ENCODE data around the gene CYP1B1. TPM values are rescaled to one million over a fixed set of nuclear protein-coding genes. Genes with fewer than 3 reads are reported as not detected.
"Not testable (repeated sequence)": the region's sequence is repeated elsewhere in the genome, so short reads cannot be mapped to it uniquely, and the experiment has no call there.

CYP1B1 gene
- total and polyA plus RNA-seq, 7 donors, result 1.4 to 24.6 (median 12.2) TPM

DNA sequence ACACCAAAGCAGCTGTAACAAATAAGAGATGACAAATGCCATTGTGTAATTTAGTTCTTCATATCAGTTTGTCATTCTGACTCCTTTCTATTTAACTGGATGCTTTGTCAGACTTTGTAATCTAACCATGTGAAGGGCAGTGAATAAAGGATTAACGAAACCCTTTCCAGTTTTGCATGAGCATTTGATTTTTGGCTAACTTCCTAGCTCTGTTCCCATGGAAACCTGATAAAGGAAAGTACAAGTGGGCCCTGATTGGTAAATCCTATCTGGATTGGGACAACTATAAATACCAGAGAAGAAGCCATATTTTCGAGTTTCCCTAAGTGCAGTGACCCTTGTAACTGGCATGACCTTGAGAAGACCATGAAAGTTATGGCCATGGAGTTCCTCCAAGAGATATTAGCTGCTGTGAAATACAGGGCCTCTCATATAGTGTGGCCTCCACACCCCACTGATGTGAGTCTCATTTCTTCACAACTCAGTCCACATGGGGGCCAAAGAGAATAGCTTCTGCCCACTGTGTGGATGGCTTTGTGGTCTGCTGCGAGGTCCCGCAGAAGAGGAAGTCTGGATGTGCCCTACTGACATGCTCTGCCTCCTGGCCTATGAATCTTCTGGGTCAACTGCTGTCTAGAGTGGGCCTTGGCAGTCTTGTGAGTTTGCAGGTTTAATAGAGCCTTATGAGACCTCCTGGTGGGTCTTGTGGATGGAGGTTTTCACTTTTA is 38.2 kb upstream of the CYP1B1 start:
- Histone ChIP-seq H3K27ac (no peak overlapping the region), H3K27me3 (no peaks in the 10 kb centered on the region), H3K36me3 (no peaks in the 10 kb centered on the region), H3K9me3 (no peaks in the 10 kb centered on the region), H3K4me3 (no peak overlapping the region), H3K4me1 (peaks cover 0 to 12% (median 9%) of the 10 kb centered on the region in 4 donors)
- no peak for DNase-seq
- WGBS, 2 donors, result 84 to 86% methylated on average over 4 of the region's 4 CpGs
- TF ChIP-seq POLR2AphosphoS5 (IDR thresholded peaks at IDR 0.05) (no peak), POLR2A (IDR thresholded peaks at IDR 0.05) (no peak), EP300 (IDR thresholded peaks at IDR 0.05) (no peak)
- TF ChIP-seq, protein P1, sequence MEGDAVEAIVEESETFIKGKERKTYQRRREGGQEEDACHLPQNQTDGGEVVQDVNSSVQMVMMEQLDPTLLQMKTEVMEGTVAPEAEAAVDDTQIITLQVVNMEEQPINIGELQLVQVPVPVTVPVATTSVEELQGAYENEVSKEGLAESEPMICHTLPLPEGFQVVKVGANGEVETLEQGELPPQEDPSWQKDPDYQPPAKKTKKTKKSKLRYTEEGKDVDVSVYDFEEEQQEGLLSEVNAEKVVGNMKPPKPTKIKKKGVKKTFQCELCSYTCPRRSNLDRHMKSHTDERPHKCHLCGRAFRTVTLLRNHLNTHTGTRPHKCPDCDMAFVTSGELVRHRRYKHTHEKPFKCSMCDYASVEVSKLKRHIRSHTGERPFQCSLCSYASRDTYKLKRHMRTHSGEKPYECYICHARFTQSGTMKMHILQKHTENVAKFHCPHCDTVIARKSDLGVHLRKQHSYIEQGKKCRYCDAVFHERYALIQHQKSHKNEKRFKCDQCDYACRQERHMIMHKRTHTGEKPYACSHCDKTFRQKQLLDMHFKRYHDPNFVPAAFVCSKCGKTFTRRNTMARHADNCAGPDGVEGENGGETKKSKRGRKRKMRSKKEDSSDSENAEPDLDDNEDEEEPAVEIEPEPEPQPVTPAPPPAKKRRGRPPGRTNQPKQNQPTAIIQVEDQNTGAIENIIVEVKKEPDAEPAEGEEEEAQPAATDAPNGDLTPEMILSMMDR (IDR thresholded peaks at IDR 0.05), result no peak
- intact Hi-C loops (cut with DNase I), result no loop called here

DNA sequence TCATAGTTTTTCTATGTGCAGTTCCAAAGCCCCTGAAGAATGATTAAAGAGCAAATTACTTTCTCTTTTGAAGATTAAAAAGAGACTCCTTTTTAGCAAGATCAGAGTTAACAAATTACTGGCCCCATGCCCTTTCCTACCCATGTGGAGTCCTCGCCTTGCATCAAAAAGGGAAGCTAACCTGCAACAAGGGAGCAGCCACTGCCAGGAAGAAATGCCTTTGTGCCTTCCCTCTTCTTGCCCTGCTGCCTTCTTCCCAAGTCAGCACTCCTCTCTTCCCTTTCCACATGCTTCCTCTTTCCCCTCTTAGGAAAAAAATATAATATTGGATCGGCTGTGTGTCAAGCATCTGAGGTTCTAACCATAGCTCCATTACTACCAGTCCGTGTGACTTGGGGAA is 37.1 kb upstream of the CYP1B1 start:
- TF ChIP-seq POLR2AphosphoS5 (IDR thresholded peaks at IDR 0.05), result no peak
- TF ChIP-seq EP300 (IDR thresholded peaks at IDR 0.05), result no peak
- TF ChIP-seq, protein P1 (IDR thresholded peaks at IDR 0.05), result no peak
- TF ChIP-seq POLR2A (IDR thresholded peaks at IDR 0.05), result no peak
- intact Hi-C loops (cut with DNase I), result no loop called here
- WGBS, 2 donors, result 75 to 85% methylated on average over 3 of the region's 3 CpGs

DNA sequence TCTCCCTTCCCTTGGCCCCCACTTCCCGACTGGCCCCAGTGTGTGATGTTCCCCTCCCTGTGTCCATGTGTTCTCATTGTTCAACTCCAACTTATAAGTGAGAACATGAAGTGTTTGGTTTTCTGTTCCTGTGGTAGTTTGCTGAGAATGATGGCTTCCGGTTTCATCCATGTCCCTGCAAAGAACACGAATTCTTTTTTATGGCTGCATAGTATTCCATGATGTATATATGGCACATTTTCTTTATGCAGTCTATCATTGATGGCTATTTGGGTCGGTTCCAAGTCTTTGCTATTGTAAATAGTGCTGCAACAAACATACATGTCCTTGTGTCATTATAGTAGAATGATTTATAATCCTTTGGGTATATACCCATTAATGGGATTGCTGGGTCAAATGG is 35.4 kb upstream of the CYP1B1 start:
- H3K27me3 ChIP-seq; DNase-seq; intact Hi-C loops (cut with DNase I); H3K9me3 ChIP-seq; H3K4me3 ChIP-seq; H3K36me3 ChIP-seq; H3K27ac ChIP-seq: not testable (repeated sequence)
- H3K4me1 ChIP-seq, result peaks cover 0 to 20% (median 9%) of the 10 kb centered on the region in 4 donors
- WGBS, 2 donors, result 90 to 91% methylated on average over 4 of the region's 4 CpGs

More for the DNA sequence above, 37.1 kb upstream of the CYP1B1 start:
- Histone ChIP-seq H3K4me3 (no peak overlapping the region), H3K9me3 (no peaks in the 10 kb centered on the region), H3K27ac (no peak overlapping the region), H3K4me1 (peaks cover 0 to 15% (median 9%) of the 10 kb centered on the region in 4 donors), H3K36me3 (no peaks in the 10 kb centered on the region), H3K27me3 (no peaks in the 10 kb centered on the region)
- DNase-seq, result no peak

DNA sequence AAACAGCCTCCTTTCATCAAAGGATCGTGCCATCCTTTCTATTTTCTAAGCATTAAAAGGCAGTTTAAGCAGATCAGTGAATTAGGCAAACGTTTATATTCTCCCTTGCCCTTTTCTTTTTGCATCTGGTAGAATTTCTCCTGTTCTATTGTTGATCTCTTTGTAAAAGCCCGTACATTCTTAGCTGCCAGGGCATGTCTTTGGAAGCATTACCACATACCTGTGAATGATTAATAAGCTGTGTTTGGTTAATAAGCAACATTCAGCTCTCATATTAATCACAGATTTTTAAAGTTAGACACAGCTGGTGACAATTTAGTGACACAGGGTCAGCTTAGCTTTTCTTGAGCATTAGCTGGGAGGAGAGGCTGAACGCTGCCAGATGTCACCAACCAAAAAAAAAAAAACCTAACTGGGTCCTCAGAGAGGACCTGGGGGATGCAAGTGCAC is 33.8 kb upstream of the CYP1B1 start:
- TF ChIP-seq, protein P1 (IDR thresholded peaks at IDR 0.05), result no peak
- TF ChIP-seq EP300 (IDR thresholded peaks at IDR 0.05) (no peak), POLR2A (IDR thresholded peaks at IDR 0.05) (no peak), POLR2AphosphoS5 (IDR thresholded peaks at IDR 0.05) (no peak)
- H3K27me3 ChIP-seq, result no peaks in the 10 kb centered on the region
- no peaks in the 10 kb centered on the region for H3K36me3 ChIP-seq
- DNase-seq, result no peak
- H3K4me3 ChIP-seq, result no peak overlapping the region
- 68 to 69% methylated on average over 4 of the region's 4 CpGs for WGBS, 2 donors
- no peaks in the 10 kb centered on the region for H3K9me3 ChIP-seq
- peaks cover 0 to 21% (median 9%) of the 10 kb centered on the region in 4 donors for H3K4me1 ChIP-seq
- peak overlapping the region in 1 of 4 donors; percentile 14 for H3K27ac ChIP-seq
- intact Hi-C loops (cut with DNase I), result no loop called here

DNA sequence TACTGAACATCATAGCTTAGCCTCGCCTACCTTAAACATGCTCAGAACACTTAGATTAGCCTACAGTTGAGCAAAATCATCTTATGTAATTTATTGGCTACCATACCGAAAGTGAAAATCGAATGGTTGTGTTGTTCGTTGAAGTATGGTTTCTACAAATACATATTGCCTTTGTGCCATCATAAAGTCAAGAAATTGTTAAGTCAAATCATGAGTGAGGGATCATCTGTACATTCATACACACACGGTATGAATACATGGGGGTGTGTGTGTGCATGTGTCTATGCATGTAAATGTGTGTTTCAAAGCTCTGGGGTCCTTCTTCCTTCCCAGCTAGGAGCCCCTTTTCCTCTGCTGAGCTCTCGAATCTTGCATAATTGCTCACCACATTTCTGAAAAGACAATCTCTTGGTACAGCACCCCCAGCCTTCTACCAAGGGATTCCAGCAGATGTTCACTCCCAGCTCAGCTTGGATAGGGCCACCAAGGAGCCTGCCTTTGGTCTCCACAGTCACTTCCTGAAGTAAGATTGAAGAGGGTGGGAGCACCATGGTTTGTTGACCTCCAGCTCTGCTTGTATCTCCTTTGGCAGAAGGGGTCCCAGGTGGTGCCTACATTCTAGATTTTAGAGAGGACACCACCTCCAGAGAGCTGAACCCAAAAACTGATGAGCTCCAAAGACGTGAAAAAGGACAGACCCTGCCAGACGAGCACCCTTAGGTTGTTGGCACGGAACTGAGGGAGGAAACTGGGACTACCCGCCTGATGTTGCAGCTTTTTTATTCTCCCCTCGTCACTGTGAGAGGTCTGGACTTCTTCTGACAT is 33.2 kb upstream of the CYP1B1 start:
- TF ChIP-seq, protein P1 (IDR thresholded peaks at IDR 0.05), result no peak
- no peak for TF ChIP-seq POLR2A (IDR thresholded peaks at IDR 0.05)
- no peaks in the 10 kb centered on the region for H3K9me3 ChIP-seq
- H3K4me1 ChIP-seq, result peaks cover 0 to 21% (median 9%) of the 10 kb centered on the region in 4 donors
- DNase-seq, result no peak
- intact Hi-C loops (cut with DNase I), result no loop called here
- H3K27ac ChIP-seq, result peak overlapping the region in 1 of 4 donors; percentile 14
- WGBS, 2 donors, result 85 to 91% methylated on average over 11 of the region's 11 CpGs
- H3K27me3 ChIP-seq, result no peaks in the 10 kb centered on the region
- H3K36me3 ChIP-seq, result no peaks in the 10 kb centered on the region
- no peak overlapping the region for H3K4me3 ChIP-seq

Data from sigmoid colon (tissue), 7 donors.